Neural cell (in vitro differentiated cells): ENCODE data around the gene ZNF774. TPM values are rescaled to one million over a fixed set of nuclear protein-coding genes. Genes with fewer than 3 reads are reported as not detected.

Experiments
- H2AFZ ChIP-seq: fragments of 200-600, 300-800 bp; sonication (generic), shearing (Covaris generic); 2 replicates; pipeline ENCODE4 v1.6.0; 2014; ENCODE audit warnings: low read depth, mild to moderate bottlenecking, antibody characterized with exemption, low read length, moderate library complexity
- H3F3A ChIP-seq: fragments of 200-600 bp; shearing (Covaris generic); 2 replicates; pipeline ENCODE4 v1.6.1; 2016; ENCODE audit warnings: mild to moderate bottlenecking, moderate library complexity, mixed read lengths, antibody characterized with exemption, low read length; ENCODE audit not compliant: insufficient read depth, poor library complexity, severe bottlenecking
- H3K27ac ChIP-seq: fragments of 200-600, 300-800 bp; sonication (generic), shearing (Covaris generic); 2 replicates; pipeline ENCODE4 v1.5.1; 2014; ENCODE audit warnings: mild to moderate bottlenecking, low read length, moderate library complexity
- H3K27me3 ChIP-seq: fragments of 300-800, 200-600 bp; sonication (generic), shearing (Covaris generic); 2 replicates; pipeline ENCODE4 v1.6.0; 2014; ENCODE audit warnings: mild to moderate bottlenecking, low read depth, low read length, moderate library complexity; ENCODE audit not compliant: insufficient read depth
- H3K36me3 ChIP-seq: fragments of 300-800, 200-600 bp; sonication (generic), shearing (Covaris generic); 2 replicates; pipeline ENCODE4 v1.5.1; 2014; ENCODE audit warnings: mild to moderate bottlenecking, antibody characterized with exemption, low read length, moderate library complexity; ENCODE audit not compliant: insufficient read depth
- H3K4me2 ChIP-seq: fragments of 300-800, 200-600 bp; sonication (generic), shearing (Covaris generic); 2 replicates; pipeline ENCODE4 v1.6.0; 2014; ENCODE audit warnings: mild to moderate bottlenecking, low read length
- H3K4me3 ChIP-seq: fragments of 300-800, 200-600 bp; sonication (generic), shearing (Covaris generic); 2 replicates; pipeline ENCODE4 v1.5.1; 2014; ENCODE audit warnings: mild to moderate bottlenecking, low read length, moderate library complexity
- H3K79me2 ChIP-seq: fragments of 200-600 bp; shearing (Covaris generic); replicated peaks from 2 replicates; pipeline ENCODE4 v1.6.0; 2014; ENCODE audit warnings: mild to moderate bottlenecking, low read length, moderate library complexity; ENCODE audit not compliant: insufficient read depth
- H3K9ac ChIP-seq: fragments of 300-800, 200-600 bp; sonication (generic), shearing (Covaris generic); 2 replicates; pipeline ENCODE4 v1.6.1; 2016; ENCODE audit warnings: mild to moderate bottlenecking, low read length, mixed read lengths
- H3K9me2 ChIP-seq: fragments of 200-600 bp; shearing (Covaris generic); 2 replicates; pipeline ENCODE4 v1.6.1; 2016; ENCODE audit warnings: mild to moderate bottlenecking, low read length, mixed read lengths; ENCODE audit not compliant: insufficient read depth
- H3K9me3 ChIP-seq: fragments of 200-600, 300-800 bp; sonication (generic), shearing (Covaris generic); 2 replicates; pipeline ENCODE4 v1.6.1; 2016; ENCODE audit warnings: mild to moderate bottlenecking, mixed run types, low read length, moderate library complexity, mixed read lengths
- H4K20me1 ChIP-seq: fragments of 200-600 bp; shearing (Covaris generic); 2 replicates; pipeline ENCODE4 v1.6.1; 2016; ENCODE audit warnings: mild to moderate bottlenecking, mixed run types; ENCODE audit not compliant: insufficient read depth
- EP300 ChIP-seq: fragments of 450-650 bp; conservative IDR thresholded peaks from 2 replicates; pipeline ENCODE4 v1.6.1; 2014; ENCODE audit warnings: antibody characterized with exemption, mild to moderate bottlenecking, moderate library complexity; ENCODE audit not compliant: poor library complexity, severe bottlenecking
- EZH2 ChIP-seq: fragments of 200-600, 300-800 bp; shearing (Covaris generic), sonication (generic); IDR thresholded peaks from 2 replicates; pipeline ENCODE4 v1.6.1; 2014; ENCODE audit warnings: antibody characterized with exemption, low read length, borderline replicate concordance, mild to moderate bottlenecking; ENCODE audit not compliant: insufficient read depth, poor library complexity, severe bottlenecking
- MXI1 ChIP-seq: fragments of 450-650 bp; conservative IDR thresholded peaks from 2 replicates; pipeline ENCODE4 v1.6.1; 2014; ENCODE audit warnings: antibody characterized with exemption, mild to moderate bottlenecking; ENCODE audit not compliant: poor library complexity, severe bottlenecking
- POLR2AphosphoS5 ChIP-seq: IDR thresholded peaks from 2 replicates; pipeline ENCODE4 v1.6.1; 2012
- RAD21 ChIP-seq: fragments of 450-650 bp; conservative IDR thresholded peaks from 2 replicates; pipeline ENCODE4 v1.6.1; 2014; ENCODE audit warnings: antibody characterized with exemption, mild to moderate bottlenecking, moderate library complexity
- SMC3 ChIP-seq: fragments of 450-650 bp; conservative IDR thresholded peaks from 2 replicates; pipeline ENCODE4 v1.6.1; 2014; ENCODE audit warnings: antibody characterized with exemption, mild to moderate bottlenecking, moderate library complexity; ENCODE audit not compliant: poor library complexity
- TAF1 ChIP-seq: IDR thresholded peaks from 2 replicates; pipeline ENCODE4 v1.6.1; 2012; ENCODE audit warnings: low read depth
- polyA plus RNA-seq: library from polyadenylated mRNA; depleted of rRNA; stranded (reverse); fragments of >200 nt; gene quantifications from 2 replicates; pipeline ENCODE4 v1.2.3, GENCODE V29; 2014
- TF ChIP-seq, protein P1 (sequence below): IDR thresholded peaks from 2 replicates; pipeline ENCODE4 v1.6.1; 2012; ENCODE audit warnings: borderline replicate concordance
- TF ChIP-seq, protein P2 (sequence below): fragments of 450-650 bp; IDR thresholded peaks from 2 replicates; pipeline ENCODE4 v1.5.1; 2014; ENCODE audit warnings: antibody characterized with exemption, mild to moderate bottlenecking, moderate library complexity; ENCODE audit not compliant: poor library complexity, severe bottlenecking

Gene ZNF774
- polyA plus RNA-seq, 1 donor from 2014 or later: 6.8 TPM

DNA sequence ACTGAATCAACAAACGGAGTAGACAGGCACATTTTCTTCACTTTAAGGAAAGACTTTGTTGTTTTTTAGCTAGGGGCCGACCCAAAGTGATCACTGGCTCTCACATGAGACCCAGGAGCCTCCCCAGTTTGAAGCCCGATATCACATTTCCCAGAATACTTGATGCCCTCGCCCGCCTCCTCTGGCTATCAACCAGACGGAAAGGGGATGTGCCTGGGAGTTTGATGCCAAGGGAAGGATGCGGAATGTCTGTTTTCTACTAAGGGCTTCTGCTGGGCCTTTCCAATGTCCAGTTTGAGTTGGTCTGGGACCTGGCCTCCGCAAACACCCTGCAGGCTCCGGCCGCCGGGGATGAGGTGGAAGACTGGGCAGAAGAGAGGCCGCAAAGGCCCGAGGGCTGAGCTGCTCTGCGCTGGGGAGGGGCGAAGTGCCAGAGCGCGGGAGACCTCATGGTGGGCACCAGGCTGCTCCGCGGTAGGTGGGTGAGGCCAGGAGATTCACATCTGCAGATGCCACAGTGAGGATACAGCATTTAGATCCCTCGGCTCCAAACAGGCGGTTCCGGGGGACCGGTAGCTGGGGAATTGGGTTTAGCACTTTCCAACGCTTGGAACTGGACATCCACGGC is 491 bp upstream of the ZNF774 start:
- Histone ChIP-seq H3K9me3 (no peaks in the 10 kb centered on the region), H3K4me3 (peak overlapping the region; percentile 97), H3K79me2 (no peaks in the 10 kb centered on the region), H3K9ac (peak overlapping the region; percentile 18), H3K9me2 (no peaks in the 10 kb centered on the region), H4K20me1 (no peaks in the 10 kb centered on the region), H3F3A (no peaks in the 10 kb centered on the region), H2AFZ (peak overlapping the region; percentile 29), H3K36me3 (no peaks in the 10 kb centered on the region), H3K27ac (no peak overlapping the region), H3K4me2 (peak overlapping the region; percentile 63), H3K27me3 (no peaks in the 10 kb centered on the region)
- TF ChIP-seq, protein P1, sequence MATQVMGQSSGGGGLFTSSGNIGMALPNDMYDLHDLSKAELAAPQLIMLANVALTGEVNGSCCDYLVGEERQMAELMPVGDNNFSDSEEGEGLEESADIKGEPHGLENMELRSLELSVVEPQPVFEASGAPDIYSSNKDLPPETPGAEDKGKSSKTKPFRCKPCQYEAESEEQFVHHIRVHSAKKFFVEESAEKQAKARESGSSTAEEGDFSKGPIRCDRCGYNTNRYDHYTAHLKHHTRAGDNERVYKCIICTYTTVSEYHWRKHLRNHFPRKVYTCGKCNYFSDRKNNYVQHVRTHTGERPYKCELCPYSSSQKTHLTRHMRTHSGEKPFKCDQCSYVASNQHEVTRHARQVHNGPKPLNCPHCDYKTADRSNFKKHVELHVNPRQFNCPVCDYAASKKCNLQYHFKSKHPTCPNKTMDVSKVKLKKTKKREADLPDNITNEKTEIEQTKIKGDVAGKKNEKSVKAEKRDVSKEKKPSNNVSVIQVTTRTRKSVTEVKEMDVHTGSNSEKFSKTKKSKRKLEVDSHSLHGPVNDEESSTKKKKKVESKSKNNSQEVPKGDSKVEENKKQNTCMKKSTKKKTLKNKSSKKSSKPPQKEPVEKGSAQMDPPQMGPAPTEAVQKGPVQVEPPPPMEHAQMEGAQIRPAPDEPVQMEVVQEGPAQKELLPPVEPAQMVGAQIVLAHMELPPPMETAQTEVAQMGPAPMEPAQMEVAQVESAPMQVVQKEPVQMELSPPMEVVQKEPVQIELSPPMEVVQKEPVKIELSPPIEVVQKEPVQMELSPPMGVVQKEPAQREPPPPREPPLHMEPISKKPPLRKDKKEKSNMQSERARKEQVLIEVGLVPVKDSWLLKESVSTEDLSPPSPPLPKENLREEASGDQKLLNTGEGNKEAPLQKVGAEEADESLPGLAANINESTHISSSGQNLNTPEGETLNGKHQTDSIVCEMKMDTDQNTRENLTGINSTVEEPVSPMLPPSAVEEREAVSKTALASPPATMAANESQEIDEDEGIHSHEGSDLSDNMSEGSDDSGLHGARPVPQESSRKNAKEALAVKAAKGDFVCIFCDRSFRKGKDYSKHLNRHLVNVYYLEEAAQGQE: no peak
- no peak for TF ChIP-seq SMC3
- TF ChIP-seq MXI1: no peak
- TF ChIP-seq RAD21: no peak
- no peak for TF ChIP-seq POLR2AphosphoS5
- TF ChIP-seq, protein P2, sequence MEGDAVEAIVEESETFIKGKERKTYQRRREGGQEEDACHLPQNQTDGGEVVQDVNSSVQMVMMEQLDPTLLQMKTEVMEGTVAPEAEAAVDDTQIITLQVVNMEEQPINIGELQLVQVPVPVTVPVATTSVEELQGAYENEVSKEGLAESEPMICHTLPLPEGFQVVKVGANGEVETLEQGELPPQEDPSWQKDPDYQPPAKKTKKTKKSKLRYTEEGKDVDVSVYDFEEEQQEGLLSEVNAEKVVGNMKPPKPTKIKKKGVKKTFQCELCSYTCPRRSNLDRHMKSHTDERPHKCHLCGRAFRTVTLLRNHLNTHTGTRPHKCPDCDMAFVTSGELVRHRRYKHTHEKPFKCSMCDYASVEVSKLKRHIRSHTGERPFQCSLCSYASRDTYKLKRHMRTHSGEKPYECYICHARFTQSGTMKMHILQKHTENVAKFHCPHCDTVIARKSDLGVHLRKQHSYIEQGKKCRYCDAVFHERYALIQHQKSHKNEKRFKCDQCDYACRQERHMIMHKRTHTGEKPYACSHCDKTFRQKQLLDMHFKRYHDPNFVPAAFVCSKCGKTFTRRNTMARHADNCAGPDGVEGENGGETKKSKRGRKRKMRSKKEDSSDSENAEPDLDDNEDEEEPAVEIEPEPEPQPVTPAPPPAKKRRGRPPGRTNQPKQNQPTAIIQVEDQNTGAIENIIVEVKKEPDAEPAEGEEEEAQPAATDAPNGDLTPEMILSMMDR: no peak
- no peak for TF ChIP-seq TAF1
- no peak for TF ChIP-seq EZH2
- no peak for TF ChIP-seq EP300

DNA sequence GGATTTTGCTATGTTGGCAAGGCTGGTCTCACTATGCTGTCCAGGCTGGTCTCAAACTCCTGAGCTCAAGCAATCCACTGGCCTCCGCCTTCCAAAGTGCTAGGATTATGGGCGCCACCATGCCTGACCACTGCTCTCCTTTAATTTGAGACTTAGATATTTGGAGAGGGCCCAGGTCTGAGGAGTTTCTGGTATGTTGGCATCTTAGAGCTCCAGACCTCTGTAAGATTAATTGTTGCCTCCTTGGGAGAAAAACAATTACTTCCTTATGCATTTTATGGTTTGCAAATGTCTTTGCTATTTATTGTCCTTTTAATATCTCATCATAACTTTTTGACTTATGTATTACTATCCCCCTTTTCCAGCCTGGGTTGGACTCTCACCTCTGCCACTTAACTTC is 2.9 kb downstream of the ZNF774 start:
- H3K9me3 ChIP-seq: no peaks in the 10 kb centered on the region
- TF ChIP-seq MXI1 (no peak), SMC3 (no peak), TAF1 (no peak), EP300 (no peak), EZH2 (no peak), RAD21 (no peak), POLR2AphosphoS5 (no peak)
- TF ChIP-seq, protein P1: no peak
- TF ChIP-seq, protein P2: no peak

More for the DNA sequence above, 2.9 kb downstream of the ZNF774 start:
- no peaks in the 10 kb centered on the region for H4K20me1 ChIP-seq
- no peak overlapping the region for H3K4me2 ChIP-seq
- H3K9me2 ChIP-seq: no peaks in the 10 kb centered on the region
- H3K36me3 ChIP-seq: no peaks in the 10 kb centered on the region
- no peak overlapping the region for H3K9ac ChIP-seq
- no peaks in the 10 kb centered on the region for H3K79me2 ChIP-seq
- H3K4me3 ChIP-seq: no peak overlapping the region
- no peak overlapping the region for H2AFZ ChIP-seq
- H3K27ac ChIP-seq: no peak overlapping the region
- H3K27me3 ChIP-seq: no peaks in the 10 kb centered on the region
- no peaks in the 10 kb centered on the region for H3F3A ChIP-seq
